ENCODE measurements around the gene SDF2.
"Not testable (repeated sequence)": the region's sequence is repeated elsewhere in the genome, so short reads cannot be mapped to it uniquely, and the experiment has no call there.

The SDF2 gene

DNA sequence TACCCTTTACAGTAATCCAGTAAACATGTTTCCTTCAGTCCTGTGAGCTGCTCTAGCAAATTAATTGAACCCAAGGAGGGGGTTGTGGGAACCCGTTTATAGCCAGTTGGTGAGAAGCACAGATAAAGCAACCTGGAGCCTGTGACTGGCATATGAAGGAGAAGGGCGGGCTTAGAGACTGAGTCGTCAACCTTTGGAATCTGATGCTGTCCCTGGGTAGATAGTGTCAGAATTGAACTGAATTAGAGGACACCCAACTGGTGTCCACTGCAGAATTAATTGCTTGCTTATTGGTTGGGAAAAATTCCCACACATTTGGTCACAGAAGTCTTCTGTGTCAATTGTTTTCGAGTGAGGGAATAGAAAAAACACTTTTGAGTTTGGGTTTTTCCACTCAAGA, 34.9 kb downstream of the SDF2 start:
- DNase-seq = no peak

DNA sequence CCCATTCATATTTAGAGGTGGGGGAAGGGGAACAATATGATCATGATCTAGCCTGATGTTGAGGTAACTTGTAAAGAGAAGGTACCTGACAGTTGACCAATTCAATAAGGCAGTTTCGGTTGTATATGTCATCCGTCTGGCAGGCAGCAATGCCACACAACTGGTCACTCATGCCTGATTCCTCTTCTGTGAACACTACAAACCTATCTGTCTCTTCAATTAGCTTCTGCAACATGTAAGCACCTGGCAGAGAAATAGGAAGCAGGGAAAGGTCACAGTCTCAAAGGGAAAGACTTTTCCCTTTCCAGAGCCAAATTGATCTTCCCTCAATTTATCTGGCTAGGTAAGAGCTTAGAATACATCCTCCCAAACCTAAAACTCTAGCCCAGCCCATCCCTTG, 37.6 kb downstream of the SDF2 start:
- no peak for DNase-seq

GRCh38 chr17:28623696-28624095, 38.0 kb downstream of the SDF2 start:
- DNase-seq = no peak

GRCh38 chr17:28622186-28622585, 39.5 kb downstream of the SDF2 start:
- no peak for DNase-seq

- no peak for DNase-seq
Observed at GRCh38 chr17:28620010-28620409, 41.7 kb downstream of the SDF2 start.

DNA sequence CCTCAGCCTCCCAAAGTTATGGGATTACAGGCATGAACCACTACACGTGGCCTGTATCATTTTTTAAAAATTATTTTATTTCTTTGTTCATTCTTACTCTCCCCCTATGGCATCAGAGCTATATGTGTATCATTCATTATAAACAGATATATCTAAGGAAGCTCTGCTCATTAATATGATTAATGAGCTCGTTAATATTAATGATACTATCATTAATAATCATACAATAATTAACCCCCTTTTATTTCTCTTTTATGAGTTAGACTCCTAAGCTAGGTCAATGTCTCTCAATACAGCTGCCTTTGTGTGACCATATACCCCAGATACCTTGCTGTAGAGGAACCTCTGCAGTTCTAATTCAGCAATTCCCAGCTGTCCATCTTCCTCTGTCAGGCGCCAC, 43.2 kb downstream of the SDF2 start:
- no peak for DNase-seq

DNA sequence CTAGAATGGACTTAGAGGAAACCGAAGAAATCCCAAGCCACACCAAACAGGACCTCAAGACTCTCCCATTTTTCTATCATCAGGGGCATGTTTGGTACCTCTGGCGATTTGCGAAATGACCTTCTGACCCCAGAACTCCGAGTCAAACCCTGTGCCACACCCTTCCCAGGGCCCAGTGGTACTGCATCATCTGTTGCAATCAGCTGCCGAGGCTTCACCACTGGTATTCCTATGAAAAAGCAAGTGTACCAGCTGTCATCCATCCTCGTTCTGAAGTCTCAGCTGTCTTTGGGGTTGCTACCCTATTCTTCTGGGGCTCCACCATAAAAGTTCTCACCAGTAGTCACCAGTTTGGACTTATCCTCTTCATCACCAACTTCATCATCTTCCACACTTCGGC, 45.4 kb downstream of the SDF2 start:
- DNase-seq = no peak

GRCh38 chr17:28615260-28615940, 46.3 kb downstream of the SDF2 start:
- DNase-seq = no peak

DNA sequence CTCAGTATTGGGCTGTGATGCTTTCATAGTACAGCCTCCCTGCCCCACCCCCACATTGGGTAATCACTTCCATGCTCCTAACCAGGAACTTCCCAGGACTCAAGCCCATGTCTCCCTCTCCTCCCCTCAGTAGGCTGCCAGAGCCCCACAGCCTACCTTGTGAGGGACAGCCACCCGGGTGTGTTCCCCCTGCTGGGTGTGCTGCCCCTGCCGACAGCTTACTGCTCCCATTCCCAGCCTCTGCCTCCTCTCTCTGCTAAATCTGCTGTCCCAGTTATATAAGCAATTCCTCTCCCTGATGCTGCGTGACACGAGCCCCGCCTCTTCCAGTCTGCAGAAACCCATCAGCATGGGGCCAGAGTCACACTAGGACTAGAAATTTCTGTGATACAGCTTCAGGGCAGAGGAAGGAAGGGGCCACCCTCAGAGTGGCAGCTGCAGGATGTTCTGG, 47.8 kb downstream of the SDF2 start, which contains the start of gene RSKR:
Gene RSKR (minus strand): TSS at position 255 of the 451 bp plus-strand sequence. CDS start 24 bp downstream, at position 231.
- no peak for DNase-seq

- no peak for DNase-seq
Observed at GRCh38 chr17:28612936-28613872, 48.5 kb downstream of the SDF2 start.

DNA sequence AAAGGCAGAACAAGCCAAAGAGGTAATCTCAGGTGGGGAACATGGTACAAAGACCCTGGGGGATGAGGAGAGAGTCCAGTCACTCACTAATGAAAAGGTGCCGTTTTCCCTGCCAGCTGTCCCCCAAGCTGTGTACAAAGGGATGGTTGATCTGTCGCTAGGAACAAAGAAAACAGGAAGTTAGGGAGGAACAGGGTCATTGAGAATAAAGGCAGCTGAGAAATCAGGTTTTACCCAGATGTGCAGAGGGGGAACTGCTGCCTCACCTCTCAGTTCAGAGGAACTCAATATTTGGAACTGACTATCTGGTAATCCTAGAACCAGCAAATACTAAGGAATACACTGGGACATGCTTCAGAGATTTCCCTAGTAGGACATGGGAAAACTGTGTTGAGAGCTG, 49.2 kb downstream of the SDF2 start:
- DNase-seq = no peak

- DNase-seq = no peak
Observed at GRCh38 chr17:28610376-28610775, 51.3 kb downstream of the SDF2 start.

- not testable (repeated sequence) for DNase-seq
Observed at GRCh38 chr17:28604031-28604430, 57.7 kb downstream of the SDF2 start.

DNA sequence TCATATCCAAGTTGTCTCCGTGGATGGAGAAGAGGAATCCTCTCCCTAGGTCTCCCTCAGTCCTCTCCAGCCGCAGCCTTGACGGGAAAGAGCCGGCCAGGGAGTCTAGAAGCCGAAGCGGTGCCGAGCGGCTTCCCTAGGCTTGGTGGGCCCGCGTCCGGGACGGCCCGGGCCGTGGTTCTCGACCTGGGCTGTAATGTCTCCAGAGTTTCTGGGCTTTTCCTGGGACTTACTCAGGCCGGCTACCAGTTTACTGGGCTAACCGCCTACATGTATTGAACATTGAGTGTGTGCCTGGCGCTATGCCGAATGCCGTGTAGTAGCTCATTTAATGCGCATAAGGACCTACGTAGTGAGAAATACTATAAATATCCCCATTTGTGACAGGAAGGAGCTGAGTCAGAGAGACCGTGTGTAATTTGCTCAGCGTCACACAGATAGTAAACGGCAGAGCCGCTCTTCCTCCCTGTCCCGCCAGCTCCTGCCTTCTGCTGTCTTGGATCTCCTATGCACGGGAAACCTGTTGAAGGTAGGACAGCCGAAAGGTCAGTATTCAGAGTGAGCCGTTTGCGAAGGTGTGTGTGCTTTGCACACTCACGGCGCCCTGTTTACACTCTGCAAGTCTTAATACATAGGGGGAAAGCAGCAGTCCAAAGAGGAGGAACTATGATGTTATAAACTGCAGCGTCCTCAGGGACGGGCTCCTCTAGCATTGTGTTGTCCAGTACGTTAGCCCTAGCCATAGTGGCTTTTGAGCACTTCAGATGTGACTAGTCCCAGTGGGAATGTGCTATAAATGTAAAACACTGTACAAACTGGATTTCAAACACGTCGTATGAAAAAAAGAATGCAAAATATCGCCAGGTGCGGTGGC, 62.2 kb downstream of the SDF2 start:
- peak; percentile 72 for DNase-seq

DNA sequence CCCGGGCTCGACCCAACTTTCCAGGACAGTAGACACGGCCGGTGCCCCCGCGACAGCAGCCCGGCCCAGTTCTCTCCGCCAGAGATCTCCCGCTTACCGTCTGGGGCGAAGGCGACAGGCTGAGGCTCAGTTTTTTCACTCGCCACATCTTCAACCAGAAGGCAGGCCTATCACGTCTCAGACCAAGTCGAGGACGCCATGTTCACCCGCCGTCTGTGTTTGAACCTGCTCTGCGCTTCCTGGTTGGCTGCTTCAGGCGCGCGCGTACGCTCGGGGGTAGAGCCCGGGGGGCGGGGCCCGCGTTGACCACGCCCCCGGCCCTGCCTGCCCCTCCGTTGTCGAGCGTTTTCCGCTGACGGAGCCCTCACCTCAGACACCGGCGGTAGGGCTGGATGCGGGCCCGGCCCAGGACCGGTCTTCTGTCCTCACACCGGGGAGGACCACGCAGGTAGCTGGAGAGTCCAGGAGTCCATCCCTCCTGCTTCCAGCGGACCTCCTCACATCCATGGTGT, 62.9 kb downstream of the SDF2 start, which contains the start of gene SPAG5:
Gene SPAG5 (minus strand): TSS at position 227 of the 512 bp plus-strand sequence. CDS start 79 bp downstream, at position 148.
- peak; percentile 97 for DNase-seq

DNA sequence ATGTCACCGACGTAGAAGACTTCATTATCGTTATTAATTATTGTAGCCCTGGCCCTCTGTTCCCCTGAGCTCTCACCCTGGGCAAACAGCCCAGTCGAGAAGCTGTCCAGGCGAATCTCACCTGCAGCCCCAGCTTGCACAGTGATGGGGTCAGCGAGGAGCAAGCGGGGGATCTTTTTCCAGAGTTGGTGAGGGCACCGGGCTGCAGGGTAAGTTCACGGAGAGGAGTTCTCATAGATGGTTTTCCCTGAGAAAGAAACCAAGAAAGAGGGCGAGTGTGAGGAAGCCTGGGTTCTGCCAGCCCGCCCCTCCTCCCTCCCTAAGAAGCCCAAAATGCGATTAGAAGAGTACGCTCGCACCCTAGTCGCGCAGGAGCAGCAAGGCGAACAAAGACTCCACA, 63.3 kb downstream of the SDF2 start:
- peak; percentile 51 for DNase-seq

Measured in NCI-H748 treated with DMSO at 0.1 percent for 48 hours (cell line).